WERI-Rb-1 (cell line): ENCODE data around the gene EFCAB14.

ENCODE experiments used
- DNase-seq: peaks from one replicate; pipeline ENCODE4 v3.0.0-alpha.2; 2020
- H3K27ac ChIP-seq: fragments of 250-450 bp; sonication (Bioruptor Pico); 2 replicates; pipeline ENCODE4 v1.5.1; 2020; ENCODE audit warnings: mild to moderate bottlenecking, moderate library complexity
- H3K27me3 ChIP-seq: fragments of 250-450 bp; sonication (Bioruptor Pico); 2 replicates; pipeline ENCODE4 v1.5.1; 2021; ENCODE audit warnings: mild to moderate bottlenecking, low read depth, moderate library complexity; ENCODE audit not compliant: insufficient read depth, severe bottlenecking
- H3K36me3 ChIP-seq: fragments of 250-450 bp; sonication (Bioruptor Pico); 2 replicates; pipeline ENCODE4 v1.5.1; 2020; ENCODE audit warnings: mild to moderate bottlenecking, moderate library complexity
- H3K4me3 ChIP-seq: 2 replicates; pipeline ENCODE4 v1.5.1; 2011; ENCODE audit warnings: low read depth, mild to moderate bottlenecking, control low read depth, low read length
- H3K9me3 ChIP-seq: fragments of 250-450 bp; sonication (Bioruptor Pico); 2 replicates; pipeline ENCODE4 v1.5.1; 2021; ENCODE audit warnings: mild to moderate bottlenecking, moderate library complexity; ENCODE audit not compliant: severe bottlenecking
- CTCF ChIP-seq: IDR thresholded peaks from 2 replicates; pipeline ENCODE4 v1.5.1; 2011; ENCODE audit warnings: low read depth, mild to moderate bottlenecking, control low read depth, inconsistent platforms, low read length

Gene EFCAB14

GRCh38 chr1:46718727-46719622, at the start of gene EFCAB14:
Gene EFCAB14, minus strand, starts transcription at chr1:46719114. Its CDS starts 1,027 bp downstream, at chr1:46718087.
- Histone ChIP-seq H3K27me3 (no peaks in the 10 kb centered on the region), H3K36me3 (peaks cover 20% of the 10 kb centered on the region), H3K4me3 (peak within 1 kb of the TSS; percentile 78), H3K9me3 (no peaks in the 10 kb centered on the region), H3K27ac (peak within 1 kb of the TSS; percentile 63)
- peak; percentile 98 for DNase-seq
- no peak for TF ChIP-seq CTCF

GRCh38 chr1:46768445-46768844, 49.5 kb upstream of the EFCAB14 start:
- no peak overlapping the region for H3K4me3 ChIP-seq
- peaks cover 19% of the 10 kb centered on the region for H3K9me3 ChIP-seq
- no peaks in the 10 kb centered on the region for H3K36me3 ChIP-seq
- no peak overlapping the region for H3K27ac ChIP-seq
- no peak for DNase-seq
- TF ChIP-seq CTCF = no peak
- peaks cover 5% of the 10 kb centered on the region for H3K27me3 ChIP-seq

GRCh38 chr1:46767649-46768282, 48.9 kb upstream of the EFCAB14 start:
- Histone ChIP-seq H3K27me3 (peaks cover 5% of the 10 kb centered on the region), H3K4me3 (no peak overlapping the region), H3K9me3 (peaks cover 19% of the 10 kb centered on the region), H3K36me3 (no peaks in the 10 kb centered on the region), H3K27ac (no peak overlapping the region)
- peak; percentile 72 for DNase-seq
- TF ChIP-seq CTCF = no peak

GRCh38 chr1:46764402-46764801, 45.5 kb upstream of the EFCAB14 start:
- Histone ChIP-seq H3K27ac (no peak overlapping the region), H3K36me3 (no peaks in the 10 kb centered on the region), H3K4me3 (no peak overlapping the region), H3K27me3 (peaks cover 5% of the 10 kb centered on the region), H3K9me3 (no peaks in the 10 kb centered on the region)
- no peak for DNase-seq
- no peak for TF ChIP-seq CTCF

GRCh38 chr1:46761740-46762139, 42.8 kb upstream of the EFCAB14 start:
- Histone ChIP-seq H3K27ac (no peak overlapping the region), H3K27me3 (no peaks in the 10 kb centered on the region), H3K36me3 (no peaks in the 10 kb centered on the region), H3K9me3 (no peaks in the 10 kb centered on the region), H3K4me3 (no peak overlapping the region)
- no peak for DNase-seq
- no peak for TF ChIP-seq CTCF
